Immature natural killer cell (primary cell): Measurements from ENCODE around the gene KCTD7. TPM values are rescaled to one million over a fixed set of nuclear protein-coding genes. Genes with fewer than 3 reads are reported as not detected.
"Not testable (repeated sequence)": the region's sequence is repeated elsewhere in the genome, so short reads cannot be mapped to it uniquely, and the experiment has no call there.

ENCODE experiments used
- DNase-seq, 3 donors: peaks; one replicate each; pipeline ENCODE4 v3.0.0; 2022; ENCODE audit warnings: mixed read lengths in 1 of 3
- H3K27ac Mint-ChIP-seq, 6 donors: one replicate each; pipeline ENCODE4 v1.8.0; 2020; ENCODE audit warnings: mixed read lengths in 6 of 6, mild to moderate bottlenecking in 5 of 6, inconsistent platforms in 4 of 6, moderate library complexity in 3 of 6
- H3K27me3 Mint-ChIP-seq, 3 donors: one replicate each; pipeline ENCODE4 v1.8.0; 2020 to 2021; ENCODE audit warnings: low read depth in 3 of 3, mild to moderate bottlenecking in 3 of 3, mixed read lengths in 3 of 3, moderate library complexity in 3 of 3, inconsistent platforms in 1 of 3
- H3K36me3 Mint-ChIP-seq, 3 donors: one replicate each; pipeline ENCODE4 v1.8.0; 2020; ENCODE audit warnings: mixed read lengths in 3 of 3, inconsistent platforms in 2 of 3, mild to moderate bottlenecking in 2 of 3
- H3K4me1 Mint-ChIP-seq, 2 donors: one replicate each; pipeline ENCODE4 v1.8.0; 2020; ENCODE audit warnings: inconsistent platforms in 2 of 2, mild to moderate bottlenecking in 2 of 2, mixed read lengths in 2 of 2, moderate library complexity in 1 of 2
- H3K4me3 Mint-ChIP-seq, 5 donors: one replicate each; pipeline ENCODE4 v1.8.0; 2020; ENCODE audit warnings: mild to moderate bottlenecking in 5 of 5, mixed read lengths in 5 of 5, inconsistent platforms in 3 of 5, moderate library complexity in 3 of 5
- H3K9me3 Mint-ChIP-seq, 6 donors: one replicate each; pipeline ENCODE4 v1.8.0; 2020; ENCODE audit warnings: mild to moderate bottlenecking in 6 of 6, mixed read lengths in 6 of 6, inconsistent platforms in 4 of 6, moderate library complexity in 3 of 6
- polyA plus RNA-seq, 3 donors: library from polyadenylated mRNA; unstranded; fragments of 300-500 nt; fragmentation: Illumina TruSeq; gene quantifications; one replicate each; pipeline ENCODE4 v1.2.3, GENCODE V29; 2021

Gene KCTD7
- polyA plus RNA-seq, 3 donors from 2014 or later, result 4.4 to 20.7 (median 7.5) TPM

DNA sequence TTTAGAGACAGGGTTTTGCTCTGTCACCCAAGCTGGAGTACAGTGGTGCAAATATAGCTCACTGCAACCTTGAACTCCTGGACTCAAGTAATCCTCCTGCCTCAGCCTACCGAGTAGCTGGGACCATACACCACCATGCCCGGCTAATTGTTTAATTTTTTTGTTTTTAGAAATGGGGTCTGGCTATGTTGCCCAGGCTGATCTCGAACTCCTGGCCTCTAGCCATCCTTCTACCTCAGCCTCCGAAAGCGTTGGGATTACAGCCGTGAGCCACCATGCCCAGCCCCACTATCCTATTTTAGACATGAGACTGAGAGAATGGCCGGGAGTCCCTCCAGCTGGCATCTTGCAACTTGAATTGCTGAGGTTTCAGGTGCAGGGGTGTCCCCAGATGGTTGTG is 39.4 kb downstream of the KCTD7 start:
- Mint-ChIP-seq H3K27ac (no peak overlapping the region), H3K9me3 (no peaks in the 10 kb centered on the region)

DNA sequence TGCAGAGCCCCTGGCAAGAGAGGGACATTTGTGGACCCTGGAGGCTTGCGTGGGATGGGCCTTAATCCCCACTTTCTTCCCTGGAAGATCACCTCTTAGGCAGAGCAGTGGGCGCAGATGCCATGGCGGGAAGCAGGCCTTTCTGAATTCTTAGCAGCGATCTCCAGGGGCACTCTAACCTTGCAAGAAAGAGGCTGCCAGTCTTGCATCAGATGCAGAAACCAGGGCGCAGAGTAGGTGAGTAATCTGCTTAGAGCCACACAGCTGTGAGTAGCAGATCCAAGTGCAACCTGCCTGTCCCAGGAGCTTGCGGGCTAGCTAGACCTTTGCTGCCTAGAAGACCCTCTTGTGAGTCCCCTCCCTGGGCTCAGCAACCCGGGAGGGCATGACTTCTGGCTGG is 40.0 kb downstream of the KCTD7 start:
- H3K27ac Mint-ChIP-seq, result no peak overlapping the region
- H3K9me3 Mint-ChIP-seq, result no peaks in the 10 kb centered on the region
- no peak overlapping the region for H3K4me3 Mint-ChIP-seq
- H3K27me3 Mint-ChIP-seq, result peaks cover 0 to 1% (median 0%) of the 10 kb centered on the region in 3 donors
- peaks cover 0 to 6% (median 0%) of the 10 kb centered on the region in 3 donors for H3K36me3 Mint-ChIP-seq
- no peaks in the 10 kb centered on the region for H3K4me1 Mint-ChIP-seq
- no peak for DNase-seq

More for the DNA sequence above, 39.4 kb downstream of the KCTD7 start:
- Mint-ChIP-seq H3K4me3 (no peak overlapping the region), H3K4me1 (no peaks in the 10 kb centered on the region), H3K36me3 (peaks cover 0 to 6% (median 0%) of the 10 kb centered on the region in 3 donors), H3K27me3 (peaks cover 0 to 1% (median 0%) of the 10 kb centered on the region in 3 donors)
- DNase-seq, result no peak

DNA sequence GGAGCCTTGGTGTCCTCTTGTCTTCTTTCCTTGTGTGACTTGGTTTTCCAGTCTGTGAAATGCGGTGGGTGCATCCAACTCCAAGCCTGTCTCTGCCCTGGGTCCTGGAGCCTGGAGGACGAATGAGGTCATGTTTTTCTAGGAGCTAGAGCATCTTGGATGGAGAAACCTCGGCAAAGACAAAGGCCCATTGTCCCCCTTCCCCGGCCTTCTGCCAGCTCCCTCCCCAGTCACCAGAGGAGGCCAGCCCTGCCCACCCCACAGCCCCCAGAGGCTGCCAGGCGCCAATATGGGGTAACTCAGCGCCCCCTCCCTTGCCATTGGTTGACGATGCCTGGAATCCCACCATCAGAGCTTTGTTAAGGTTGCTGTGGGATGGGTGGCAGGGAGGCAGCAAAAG is 40.4 kb downstream of the KCTD7 start:
- Mint-ChIP-seq H3K27ac (no peak overlapping the region), H3K27me3 (no peaks in the 10 kb centered on the region), H3K4me1 (no peaks in the 10 kb centered on the region), H3K36me3 (peaks cover 0 to 6% (median 0%) of the 10 kb centered on the region in 3 donors), H3K4me3 (no peak overlapping the region), H3K9me3 (no peaks in the 10 kb centered on the region)
- DNase-seq, result no peak

DNA sequence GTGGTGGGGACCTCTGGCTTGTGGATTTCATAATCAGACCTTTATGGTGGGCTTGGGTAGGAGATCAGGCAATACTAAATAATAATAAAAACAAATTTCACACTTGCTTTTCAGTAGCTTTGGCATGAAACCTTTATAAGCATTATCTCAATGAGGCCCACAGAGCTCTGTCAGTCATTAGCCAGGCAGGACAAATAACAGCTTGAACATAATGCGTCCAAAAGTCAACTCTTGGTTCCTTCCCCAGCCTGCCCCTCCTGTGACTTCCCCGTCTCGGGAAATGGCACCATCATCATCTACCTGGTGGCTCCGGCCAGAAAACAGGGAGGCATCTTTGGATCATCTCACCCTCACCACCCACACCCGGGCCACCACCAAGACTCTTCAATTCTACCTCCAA is 40.8 kb downstream of the KCTD7 start:
- no peak for DNase-seq
- Mint-ChIP-seq H3K4me1 (no peaks in the 10 kb centered on the region), H3K36me3 (peaks cover 0 to 6% (median 0%) of the 10 kb centered on the region in 3 donors), H3K27me3 (no peaks in the 10 kb centered on the region), H3K27ac (no peak overlapping the region), H3K9me3 (no peaks in the 10 kb centered on the region), H3K4me3 (no peak overlapping the region)

GRCh38 chr7:66671034-66671433 is 42.4 kb downstream of the KCTD7 start:
- no peaks in the 10 kb centered on the region for H3K27me3 Mint-ChIP-seq
- no peaks in the 10 kb centered on the region for H3K4me1 Mint-ChIP-seq
- no peak overlapping the region for H3K27ac Mint-ChIP-seq
- DNase-seq, result no peak
- H3K4me3 Mint-ChIP-seq, result no peak overlapping the region
- peaks cover 0 to 6% (median 0%) of the 10 kb centered on the region in 3 donors for H3K36me3 Mint-ChIP-seq
- no peaks in the 10 kb centered on the region for H3K9me3 Mint-ChIP-seq

DNA sequence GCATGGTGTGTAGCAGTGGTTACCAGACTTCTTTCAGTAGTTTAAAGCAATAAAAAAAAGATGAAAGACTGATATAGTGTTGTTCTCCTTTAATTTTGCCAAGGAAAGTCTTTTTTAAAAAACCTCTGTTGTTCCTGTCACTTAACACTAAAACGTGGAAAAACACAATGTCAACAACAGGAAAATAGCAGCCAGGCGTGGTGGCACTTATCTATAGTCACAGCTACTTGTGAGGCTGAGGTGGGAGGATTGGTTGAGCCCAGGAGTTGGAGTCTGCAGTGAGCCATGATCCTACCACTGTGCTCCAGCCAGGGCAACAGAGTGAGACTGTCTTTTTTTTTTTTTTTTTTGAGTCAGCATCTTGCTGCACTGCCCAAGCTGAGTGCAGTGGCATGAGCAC is 42.8 kb downstream of the KCTD7 start:
- H3K9me3 Mint-ChIP-seq, H3K4me1 Mint-ChIP-seq, DNase-seq, H3K27ac Mint-ChIP-seq, H3K36me3 Mint-ChIP-seq, H3K27me3 Mint-ChIP-seq, H3K4me3 Mint-ChIP-seq: not testable (repeated sequence)

- not testable (repeated sequence) for DNase-seq, H3K36me3 Mint-ChIP-seq, H3K4me1 Mint-ChIP-seq, H3K27me3 Mint-ChIP-seq, H3K27ac Mint-ChIP-seq, H3K4me3 Mint-ChIP-seq, H3K9me3 Mint-ChIP-seq
These were observed 43.9 kb downstream of the KCTD7 start for GRCh38 chr7:66672432-66673123.

DNA sequence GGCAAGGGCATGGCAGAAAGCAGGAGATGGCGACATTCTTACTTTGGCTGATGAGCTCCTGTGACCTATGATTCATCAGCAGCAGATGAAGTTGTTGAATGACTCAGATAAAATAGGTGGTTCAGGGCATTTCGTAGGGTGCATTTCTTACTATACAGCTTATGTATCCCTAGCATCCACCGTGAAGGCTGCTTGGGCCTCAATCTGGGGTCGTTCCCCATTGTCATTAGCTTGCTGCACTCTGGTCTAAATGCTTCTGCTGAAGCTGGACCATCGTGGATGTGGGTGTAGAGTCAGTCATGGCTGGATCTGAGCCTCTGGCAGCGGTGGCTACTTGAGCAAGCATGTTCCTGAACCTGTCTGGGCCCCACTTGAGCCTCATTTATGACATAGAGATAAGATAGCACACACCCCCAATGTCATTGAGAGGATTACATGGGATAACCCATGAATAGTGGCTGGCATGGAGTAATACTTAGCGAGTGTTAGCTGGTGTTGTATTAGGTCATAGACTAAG is 44.5 kb downstream of the KCTD7 start:
- DNase-seq, H3K27me3 Mint-ChIP-seq, H3K9me3 Mint-ChIP-seq, H3K4me3 Mint-ChIP-seq, H3K36me3 Mint-ChIP-seq, H3K4me1 Mint-ChIP-seq, H3K27ac Mint-ChIP-seq: not testable (repeated sequence)

DNA sequence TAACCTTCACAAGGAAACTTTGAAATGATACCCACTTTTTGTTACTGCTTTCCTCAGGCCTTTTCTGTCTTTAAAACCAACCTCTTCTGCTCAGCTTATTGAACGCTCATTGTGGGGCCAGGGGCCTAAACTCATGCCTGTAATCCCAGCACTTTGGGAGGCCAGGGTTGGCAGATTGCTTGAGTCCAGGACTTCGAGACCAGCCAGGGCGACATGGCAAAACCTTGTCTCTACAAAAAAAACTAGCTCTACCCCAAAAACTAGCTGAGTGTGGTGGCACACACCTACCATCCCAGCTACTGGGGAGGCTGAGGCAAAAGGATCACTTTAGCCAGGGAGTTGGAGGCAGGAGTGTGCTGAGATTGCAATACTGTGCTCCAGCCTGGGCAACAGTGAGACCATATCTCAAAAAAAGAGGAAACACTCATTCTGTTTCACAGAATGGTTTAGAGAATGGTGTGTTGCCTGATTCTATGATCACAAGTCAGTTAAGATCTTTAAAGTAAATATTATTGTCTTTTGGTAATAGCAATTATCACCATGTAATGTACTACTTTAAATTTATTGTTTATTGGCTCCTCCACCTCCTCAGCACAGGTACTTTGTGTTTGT is 51.1 kb downstream of the KCTD7 start:
- Mint-ChIP-seq H3K4me1 (peaks cover 17 to 30% of the 10 kb centered on the region in 2 donors), H3K4me3 (peak overlapping the region in 3 of 5 donors; percentile 23 to 92 (median 89))

GRCh38 chr7:66681491-66682349 is 53.0 kb downstream of the KCTD7 start:
- H3K27ac Mint-ChIP-seq, result peak overlapping the region; percentile 96 to 97 (median 97)
- peak; percentile 93 to 95 (median 94) for DNase-seq
- no peaks in the 10 kb centered on the region for H3K36me3 Mint-ChIP-seq
- H3K4me3 Mint-ChIP-seq, result peak overlapping the region; percentile 89 to 94 (median 92)
- H3K4me1 Mint-ChIP-seq, result peaks cover 17 to 30% of the 10 kb centered on the region in 2 donors
- no peaks in the 10 kb centered on the region for H3K9me3 Mint-ChIP-seq
- peaks cover 4 to 5% (median 5%) of the 10 kb centered on the region in 3 donors for H3K27me3 Mint-ChIP-seq

More for the DNA sequence above, 51.1 kb downstream of the KCTD7 start:
- H3K36me3 Mint-ChIP-seq, result no peaks in the 10 kb centered on the region
- H3K27me3 Mint-ChIP-seq, result peaks cover 4 to 5% (median 5%) of the 10 kb centered on the region in 3 donors
- H3K9me3 Mint-ChIP-seq, result no peaks in the 10 kb centered on the region
- peak overlapping the region; percentile 66 to 97 (median 96) for H3K27ac Mint-ChIP-seq
- no peak for DNase-seq

DNA sequence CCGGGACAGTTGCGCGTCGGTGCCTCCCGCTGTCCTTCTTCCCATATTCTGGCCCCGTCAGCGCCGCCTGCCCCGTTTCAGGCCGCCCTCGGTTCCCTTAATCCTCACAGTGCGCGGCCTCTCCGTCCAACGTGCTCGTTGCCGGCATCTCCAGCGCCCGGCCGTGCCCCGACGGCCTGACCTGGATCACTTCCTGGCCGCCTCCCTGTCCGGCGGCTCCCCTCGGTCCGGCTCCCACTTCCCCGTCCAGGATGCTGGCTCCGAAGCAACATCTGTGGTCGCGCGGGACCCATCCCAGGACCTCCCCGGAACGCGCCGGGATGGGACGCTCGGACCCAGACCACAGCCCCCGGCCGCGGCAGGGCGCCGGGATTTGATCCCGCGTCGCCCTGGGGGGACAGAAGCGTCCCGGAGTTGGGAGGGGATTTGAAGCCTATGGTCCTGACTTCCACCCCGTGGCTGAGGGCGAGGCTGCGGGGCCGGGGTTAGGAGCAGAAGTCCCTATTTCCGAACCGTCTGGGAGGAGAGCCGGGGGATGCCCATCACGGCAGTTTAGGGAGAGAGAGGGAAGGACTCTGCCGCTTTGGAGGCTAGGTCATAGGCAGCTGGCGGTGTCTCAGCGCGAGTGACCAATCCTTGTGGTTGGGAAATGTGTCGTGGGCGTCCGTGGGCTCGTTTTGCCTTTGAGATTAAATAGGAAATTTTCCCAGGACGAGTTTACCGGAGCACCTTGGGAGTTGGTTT is 53.8 kb downstream of the KCTD7 start:
- Mint-ChIP-seq H3K27ac (peak overlapping the region; percentile 96 to 97 (median 97)), H3K4me1 (peaks cover 17 to 30% of the 10 kb centered on the region in 2 donors), H3K9me3 (no peaks in the 10 kb centered on the region), H3K4me3 (peak overlapping the region; percentile 89 to 94 (median 92)), H3K27me3 (peaks cover 4 to 7% (median 5%) of the 10 kb centered on the region in 3 donors), H3K36me3 (peaks cover 0 to 3% (median 0%) of the 10 kb centered on the region in 3 donors)
- no peak for DNase-seq

DNA sequence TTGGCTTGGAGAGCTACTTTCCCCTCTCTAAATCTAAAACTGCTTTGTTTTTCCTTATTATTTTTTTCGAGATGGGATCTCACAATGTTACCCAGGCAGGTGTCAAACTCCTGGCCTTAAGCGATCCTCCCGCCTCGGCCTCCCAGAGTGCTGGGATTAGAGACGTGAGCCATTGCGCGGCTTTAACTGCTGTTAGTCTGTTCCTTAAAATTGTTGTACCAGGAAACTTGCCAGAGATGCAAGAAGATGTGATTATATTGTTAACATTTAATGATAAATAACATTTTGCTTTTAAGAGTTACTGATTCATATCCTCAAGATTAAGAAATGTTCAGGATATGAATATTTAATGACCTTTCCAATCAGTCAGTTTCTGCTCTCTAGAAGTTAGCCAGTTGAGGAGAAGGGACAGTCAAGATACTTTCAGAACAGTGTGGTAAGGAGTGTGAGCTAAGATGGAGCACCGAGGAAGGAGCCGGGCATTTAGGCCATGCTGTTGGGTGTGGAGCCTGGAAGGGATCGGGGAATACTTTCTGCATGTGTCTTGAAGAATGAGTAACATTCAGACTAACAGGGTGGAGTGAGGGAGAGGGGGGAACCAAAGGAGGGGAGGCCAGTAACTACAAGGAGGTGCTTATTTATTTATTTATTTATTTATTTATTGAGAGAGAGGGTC is 54.6 kb downstream of the KCTD7 start:
- Mint-ChIP-seq H3K4me3 (peak overlapping the region; percentile 68 to 94 (median 89)), H3K27ac (peak overlapping the region; percentile 40 to 97 (median 74)), H3K4me1 (peaks cover 17 to 30% of the 10 kb centered on the region in 2 donors)
- DNase-seq, H3K9me3 Mint-ChIP-seq, H3K27me3 Mint-ChIP-seq, H3K36me3 Mint-ChIP-seq: not testable (repeated sequence)

DNA sequence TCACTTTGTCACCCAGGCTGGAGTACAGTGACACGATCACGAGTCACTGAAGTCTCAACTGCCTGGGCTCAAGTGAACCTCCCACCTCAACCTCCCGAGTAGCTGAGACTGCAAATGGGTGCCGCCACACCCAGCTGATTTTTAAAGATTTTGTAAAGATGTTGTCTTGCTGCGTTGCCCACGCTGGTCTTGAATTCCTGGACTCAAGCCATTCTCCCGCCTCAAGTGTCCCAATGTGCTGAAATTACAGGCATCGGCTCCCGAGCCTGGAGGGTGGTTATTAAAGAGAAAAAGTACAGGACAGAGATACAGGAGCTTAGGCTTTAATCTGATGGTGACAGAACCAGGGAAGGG is 55.1 kb downstream of the KCTD7 start:
- no peak for DNase-seq
- peaks cover 0 to 5% (median 0%) of the 10 kb centered on the region in 6 donors for H3K9me3 Mint-ChIP-seq
- H3K4me1 Mint-ChIP-seq, result peaks cover 17 to 29% of the 10 kb centered on the region in 2 donors
- peaks cover 4 to 7% (median 5%) of the 10 kb centered on the region in 3 donors for H3K27me3 Mint-ChIP-seq
- peak overlapping the region in 1 of 6 donors; percentile 97 for H3K27ac Mint-ChIP-seq
- peak overlapping the region in 4 of 5 donors; percentile 34 to 89 (median 50) for H3K4me3 Mint-ChIP-seq
- H3K36me3 Mint-ChIP-seq, result peaks cover 4 to 11% (median 6%) of the 10 kb centered on the region in 3 donors
